G401.6 (cell line): ENCODE measurements around the gene ADIPOR2.
"Not testable (repeated sequence)": the region's sequence is repeated elsewhere in the genome, so short reads cannot be mapped to it uniquely, and the experiment has no call there.

Source experiments
- FAIRE-seq: peaks from 2 replicates; lab custom pipeline; 2012; peaks lifted over from hg19 to GRCh38; lab: Jason Lieb, UNC

ADIPOR2 gene

GRCh38 chr12:1815814-1816729, 125.2 kb downstream of the ADIPOR2 start:
- no peak for FAIRE-seq

DNA sequence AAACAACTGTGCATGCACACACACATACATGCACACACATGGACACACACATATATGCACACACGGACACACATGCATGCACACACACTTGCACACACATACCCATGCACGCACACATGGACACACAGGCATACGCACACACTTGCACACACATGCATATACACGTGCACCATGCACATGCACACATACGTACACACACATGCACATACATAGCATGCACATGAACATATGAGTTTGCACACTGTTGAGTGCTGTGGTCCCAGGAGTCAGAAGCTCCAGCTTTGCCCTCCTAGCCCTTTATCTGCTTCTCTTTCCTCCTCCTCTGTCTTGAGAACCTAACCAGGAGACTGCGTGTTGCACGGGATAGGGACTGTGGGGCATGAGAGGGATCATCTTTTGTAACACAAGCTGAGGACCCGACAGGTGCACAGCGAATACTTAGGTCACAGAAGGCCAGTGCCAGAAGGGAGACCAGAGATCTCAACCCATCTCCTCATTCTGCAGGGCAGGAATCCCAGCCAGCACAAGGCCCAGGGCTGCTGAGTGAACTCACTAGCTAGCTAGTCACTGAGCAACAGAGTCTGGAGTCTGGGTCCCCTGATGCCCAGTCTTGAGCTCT, 126.0 kb downstream of the ADIPOR2 start:
- FAIRE-seq = no peak

- not testable (repeated sequence) for FAIRE-seq
Observed at GRCh38 chr12:1817928-1818327, 127.1 kb downstream of the ADIPOR2 start.

GRCh38 chr12:1819050-1819449, 128.2 kb downstream of the ADIPOR2 start:
- FAIRE-seq = no peak

GRCh38 chr12:1819571-1819970, 128.7 kb downstream of the ADIPOR2 start:
- FAIRE-seq = no peak

GRCh38 chr12:1820191-1820895, 129.5 kb downstream of the ADIPOR2 start, which contains the start of gene LRTM2:
LRTM2 (plus strand) TSS chr12:1820565; CDS start chr12:1828149, 7,584 bp downstream.
- FAIRE-seq = no peak

DNA sequence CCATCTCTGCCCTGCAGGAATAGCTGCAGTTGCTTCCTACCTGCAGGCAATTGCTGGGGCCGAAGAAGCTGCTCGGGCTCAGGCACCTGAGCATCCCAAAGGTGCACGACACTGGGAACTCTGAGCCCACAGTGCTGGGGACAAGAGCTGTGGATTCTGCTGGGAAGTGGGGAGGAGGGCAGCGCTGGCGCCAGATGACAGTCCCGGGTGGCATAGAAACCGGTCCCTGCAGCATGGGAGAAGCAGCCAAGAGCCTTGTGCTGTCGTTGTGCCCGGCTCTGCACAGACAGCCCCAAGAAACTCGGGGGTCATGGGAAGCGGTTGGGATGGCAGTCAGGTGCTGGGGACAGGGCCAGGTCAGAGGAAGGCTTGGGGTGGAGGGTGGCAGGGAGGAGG, 130.0 kb downstream of the ADIPOR2 start:
- FAIRE-seq = no peak

GRCh38 chr12:1821805-1822204, 130.9 kb downstream of the ADIPOR2 start:
- no peak for FAIRE-seq

GRCh38 chr12:1822699-1823098, 131.8 kb downstream of the ADIPOR2 start:
- no peak for FAIRE-seq

GRCh38 chr12:1823237-1823636, 132.4 kb downstream of the ADIPOR2 start:
- FAIRE-seq = no peak

GRCh38 chr12:1825382-1826102, 134.7 kb downstream of the ADIPOR2 start:
- FAIRE-seq = no peak

DNA sequence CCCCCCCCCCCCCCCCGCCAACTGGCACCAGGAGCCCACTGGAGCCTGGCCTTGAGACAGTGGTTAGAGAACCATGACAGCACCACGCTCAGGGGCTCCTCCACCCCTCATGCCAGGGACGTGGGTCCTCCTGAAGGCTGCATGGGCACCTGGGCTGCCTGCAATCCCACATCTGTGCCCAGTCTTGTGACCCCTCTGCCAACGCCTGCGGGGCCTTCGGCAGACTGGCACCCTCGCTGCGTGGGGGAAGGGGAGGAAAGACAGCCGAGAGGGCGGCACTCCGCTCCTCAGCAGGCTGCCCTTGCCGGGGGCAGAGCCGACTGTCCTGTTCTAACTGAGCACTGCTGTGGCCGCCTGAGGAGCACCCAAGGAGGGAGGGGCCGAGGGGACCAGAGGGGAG, 135.5 kb downstream of the ADIPOR2 start:
- no peak for FAIRE-seq

DNA sequence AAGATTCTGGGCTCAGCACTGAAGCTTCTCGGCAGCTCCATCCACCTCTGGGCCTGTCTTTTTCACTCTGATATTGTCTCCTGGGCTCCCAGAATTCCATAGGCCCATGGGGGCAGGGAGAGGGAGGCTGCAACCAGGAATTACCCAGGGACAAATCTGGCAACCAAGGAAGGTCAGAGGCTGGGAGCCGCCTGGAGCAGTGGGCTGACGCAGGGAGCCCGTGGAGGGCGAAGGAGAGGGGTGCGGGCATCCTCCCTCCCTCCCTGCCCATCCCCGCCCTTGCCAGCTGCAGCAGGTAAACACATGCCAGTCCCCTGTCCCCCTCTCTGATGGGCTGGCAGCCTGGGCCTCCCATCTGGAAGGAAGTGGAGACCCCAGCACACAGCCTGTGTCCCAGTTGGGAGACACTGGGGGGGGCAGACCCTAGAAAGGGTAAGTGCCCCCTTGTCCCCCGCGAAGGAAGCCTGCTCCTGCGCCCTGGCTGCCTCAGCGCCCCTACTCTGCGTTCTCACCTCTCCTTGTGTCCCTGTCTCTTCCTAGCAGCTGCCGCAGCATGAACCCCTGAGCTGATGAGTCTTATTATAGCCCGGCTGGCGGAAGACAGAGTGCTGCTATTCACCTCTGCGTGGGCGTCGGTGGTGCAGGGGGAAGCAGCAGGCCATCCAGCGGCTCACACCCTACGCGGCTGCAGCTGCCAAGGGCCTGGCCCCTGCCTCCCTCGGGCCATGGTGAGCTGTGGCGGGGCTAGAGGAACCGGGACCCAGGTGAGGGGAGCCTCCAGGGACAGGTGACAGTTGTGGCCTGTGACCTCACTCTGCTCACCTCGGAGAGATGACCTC, 136.2 kb downstream of the ADIPOR2 start:
- no peak for FAIRE-seq

- FAIRE-seq = no peak
Observed at GRCh38 chr12:1827826-1828805, 137.2 kb downstream of the ADIPOR2 start.

DNA sequence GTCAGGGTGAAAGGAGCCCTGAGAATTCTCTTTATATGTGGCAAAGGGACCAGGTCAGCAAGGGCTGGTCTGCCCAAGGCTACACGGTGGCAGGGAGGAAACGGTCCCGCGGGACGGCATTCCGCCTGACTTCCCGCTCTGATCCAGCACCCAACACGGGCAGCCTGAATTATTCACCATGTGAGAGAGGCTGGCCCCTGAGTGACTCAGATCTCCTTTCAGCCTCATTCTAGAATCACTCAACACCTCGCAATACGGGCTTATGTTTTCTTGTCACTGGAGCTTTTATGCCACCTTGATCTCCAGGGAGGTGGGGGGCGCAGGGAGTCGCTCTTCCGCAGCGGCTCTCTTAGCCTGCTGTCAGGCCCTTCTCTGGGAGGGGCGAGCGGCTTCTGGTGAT, 138.0 kb downstream of the ADIPOR2 start:
- no peak for FAIRE-seq

DNA sequence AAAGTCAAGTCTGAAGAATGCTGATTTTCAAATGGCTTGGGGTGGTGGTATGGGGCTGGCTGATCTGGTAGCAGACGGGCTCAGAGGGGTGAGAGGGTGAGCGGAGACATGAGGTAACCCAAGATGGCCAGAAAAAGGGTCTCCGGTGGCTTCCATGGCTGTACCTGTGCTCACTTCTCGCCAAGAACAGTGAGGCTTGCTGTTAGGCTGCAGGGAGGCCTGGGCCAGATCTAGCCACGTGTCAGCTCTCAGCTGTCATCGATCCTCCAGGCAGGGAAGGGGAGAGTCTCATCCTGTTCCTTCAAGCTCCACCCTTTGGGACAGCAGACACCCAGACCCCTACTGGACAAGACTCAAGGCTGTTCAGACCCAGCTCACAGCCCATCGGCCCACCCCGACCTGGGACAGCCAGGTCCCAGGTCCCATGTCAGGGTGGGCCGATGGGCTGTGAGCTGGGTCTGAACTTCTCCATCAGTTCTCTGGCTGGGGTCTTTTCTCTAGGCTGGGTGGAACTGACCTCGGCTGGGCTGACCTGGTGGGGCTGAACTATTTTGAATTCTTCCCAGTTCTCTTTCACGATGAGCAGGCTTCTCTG, 138.5 kb downstream of the ADIPOR2 start:
- FAIRE-seq = no peak

DNA sequence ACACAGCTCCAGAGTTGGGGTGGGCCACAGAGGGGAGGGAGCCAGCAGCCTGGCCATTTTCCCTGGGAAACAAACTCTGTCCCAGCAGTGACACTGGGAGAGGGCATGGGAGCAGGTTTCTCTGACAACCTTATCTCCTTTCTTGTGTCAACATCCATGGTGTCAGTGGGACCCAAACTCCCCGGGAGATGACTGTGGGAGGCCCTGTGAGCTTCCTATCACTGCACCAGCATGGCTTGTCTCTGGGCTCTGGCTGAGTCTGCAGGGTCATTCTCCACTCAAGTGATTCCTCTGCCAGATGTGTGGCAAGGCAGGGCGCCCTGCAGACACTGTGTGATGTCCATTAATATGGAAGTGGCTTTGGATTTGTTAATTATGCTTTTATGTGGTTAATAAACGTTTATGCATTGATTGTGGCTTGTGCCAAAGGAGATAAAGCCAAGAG, 139.6 kb downstream of the ADIPOR2 start:
- no peak for FAIRE-seq

DNA sequence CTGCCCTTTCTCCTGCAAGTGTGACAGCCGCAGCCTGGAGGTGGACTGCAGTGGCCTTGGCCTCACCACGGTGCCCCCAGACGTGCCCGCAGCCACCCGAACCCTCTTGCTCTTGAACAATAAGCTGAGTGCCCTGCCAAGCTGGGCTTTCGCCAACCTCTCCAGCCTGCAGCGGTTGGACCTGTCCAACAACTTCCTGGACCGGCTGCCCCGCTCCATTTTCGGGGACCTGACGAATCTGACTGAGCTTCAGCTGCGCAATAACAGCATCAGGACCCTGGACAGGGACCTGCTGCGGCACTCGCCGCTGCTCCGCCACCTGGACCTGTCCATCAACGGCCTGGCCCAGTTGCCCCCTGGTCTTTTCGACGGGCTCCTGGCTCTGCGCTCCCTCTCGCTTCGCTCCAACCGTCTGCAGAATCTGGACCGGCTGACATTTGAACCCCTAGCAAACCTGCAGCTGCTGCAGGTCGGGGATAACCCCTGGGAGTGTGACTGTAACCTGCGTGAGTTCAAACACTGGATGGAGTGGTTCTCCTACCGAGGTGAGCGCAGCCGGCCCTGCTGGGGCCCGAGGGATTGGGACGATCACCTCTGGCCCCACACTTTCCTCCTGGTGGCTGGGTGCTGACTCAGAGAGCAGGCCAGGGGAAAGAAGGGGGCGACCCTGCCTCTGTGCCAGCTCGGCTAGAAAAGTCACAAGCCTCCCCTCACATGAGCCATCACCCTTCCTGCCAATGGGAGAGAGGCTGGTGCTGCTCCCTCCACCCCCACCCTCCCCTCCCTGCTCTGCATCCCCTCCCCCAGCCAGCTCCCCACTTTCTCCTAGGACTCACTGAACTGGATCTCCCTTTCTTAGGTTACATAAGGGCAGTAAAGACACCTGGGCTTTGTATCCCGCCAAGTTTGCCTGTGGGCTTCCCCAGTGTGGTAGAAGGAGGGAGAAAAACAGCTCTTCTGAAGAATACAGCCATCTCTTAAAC, 140.4 kb downstream of the ADIPOR2 start:
- FAIRE-seq = no peak
